K562 (cell line): ENCODE measurements around the gene FLT1. TPM values are rescaled to one million over a fixed set of nuclear protein-coding genes. Genes with fewer than 3 reads are reported as not detected.

Source experiments
- ATAC-seq: fragments of 200-7000 bp; cut with Tn5 transposase; 3 replicates; pipeline ENCODE4 v1.9.1; 2020; ENCODE audit warnings: moderate library complexity
- BruUV-seq: library from RNA; stranded (reverse); fragments of 400-500 nt; replicated peaks from 2 replicates; lab custom pipeline; 2021; lab: Mats Ljungman, UMichigan
- CTCF ChIA-PET: fragments of 300-600 bp; formaldehyde crosslinking; extraction: SDS; loops from one replicate; lab custom pipeline; 2021; ENCODE audit warnings: low intra/inter-chr PET ratio; lab: Yijun Ruan, JAX
- POLR2A ChIA-PET: fragments of 300-600, 350-650 bp; sonication (Branson Sonifier 250); formaldehyde crosslinking; extraction: SDS; loops from one replicate; lab custom pipeline; 2021; ENCODE audit warnings: antibody characterized with exemption, inconsistent platforms; lab: Yijun Ruan, JAX
- DNase-seq, 4 experiments: peaks; one replicate each; pipeline versions ENCODE4 v3.0.0 to v3.0.0-alpha.2; 2011 to 2018; ENCODE audit warnings: low spot score in 3 of 4, mixed read lengths in 3 of 4; ENCODE audit errors: extremely low read depth in 1 of 4
- FAIRE-seq: peaks from 2 replicates; lab custom pipeline; 2011; peaks lifted over from hg19 to GRCh38; lab: Jason Lieb, UNC
- H2AFZ ChIP-seq: 2 replicates; pipeline ENCODE4 v1.6.0; 2011; ENCODE audit warnings: low read depth, low read length, control low read depth, inconsistent platforms
- H3K27ac ChIP-seq: fragments of 200-600 bp; 3 replicates; pipeline ENCODE4 v1.8.0; 2011; ENCODE audit warnings: low read depth, mild to moderate bottlenecking, control low read depth, inconsistent platforms, low read length, moderate library complexity, mixed read lengths; ENCODE audit errors: extremely low read depth
- H3K27me3 ChIP-seq, 2 experiments: fragments of 300-600 bp in 1 of 2; 2 replicates in 1 of 2; 3 replicates in 1 of 2; pipeline versions ENCODE4 v1.6.0 to v1.8.0; 2011; ENCODE audit warnings: inconsistent platforms in 2 of 2, low read length in 2 of 2, mild to moderate bottlenecking in 1 of 2, mixed read lengths in 1 of 2, moderate library complexity in 1 of 2; ENCODE audit not compliant: control insufficient read depth in 2 of 2, insufficient read depth in 2 of 2
- H3K36me3 ChIP-seq: fragments of 300-600 bp; 3 replicates; pipeline ENCODE4 v1.8.0; 2011; ENCODE audit warnings: mild to moderate bottlenecking, low read length, inconsistent platforms; ENCODE audit not compliant: control insufficient read depth, insufficient read depth
- H3K4me1 ChIP-seq, 2 experiments: fragments of 200-600 bp in 1 of 2; replicated peaks in 1 of 2; 2 replicates in 1 of 2; 3 replicates in 1 of 2; pipeline versions ENCODE4 v1.5.1 to v1.8.0; 2011; ENCODE audit warnings: inconsistent platforms in 2 of 2, low read length in 2 of 2, mild to moderate bottlenecking in 1 of 2, mixed read lengths in 1 of 2, moderate library complexity in 1 of 2; ENCODE audit not compliant: control insufficient read depth in 2 of 2, insufficient read depth in 2 of 2
- H3K4me2 ChIP-seq: 2 replicates; pipeline ENCODE4 v1.6.1; 2011; ENCODE audit warnings: low read length, control low read depth, inconsistent platforms, mixed read lengths; ENCODE audit not compliant: insufficient read depth
- H3K4me3 ChIP-seq: fragments of 200-600 bp; sonication (generic), shearing (Covaris generic); 2 replicates; pipeline ENCODE4 v1.5.1; 2016; ENCODE audit warnings: control low read depth, inconsistent platforms
- H3K79me2 ChIP-seq: fragments of 200-600 bp; 3 replicates; pipeline ENCODE4 v1.8.0; 2011; ENCODE audit warnings: low read length, inconsistent platforms; ENCODE audit not compliant: control insufficient read depth, insufficient read depth
- H3K9ac ChIP-seq, 2 experiments: 2 replicates each; pipeline versions ENCODE4 v1.6.0 to v1.6.1; 2011; ENCODE audit warnings: low read depth in 2 of 2, low read length in 2 of 2, control low read depth in 1 of 2, inconsistent platforms in 1 of 2, mild to moderate bottlenecking in 1 of 2, mixed read lengths in 1 of 2; ENCODE audit not compliant: insufficient read depth in 1 of 2
- H3K9me1 ChIP-seq: one replicate; pipeline ENCODE4 v1.6.0; 2011; ENCODE audit warnings: inconsistent platforms, mild to moderate bottlenecking, low read length, moderate library complexity; ENCODE audit not compliant: control insufficient read depth, insufficient read depth
- H3K9me3 ChIP-seq: replicated peaks from 2 replicates; pipeline ENCODE4 v1.5.1; 2011; ENCODE audit warnings: low read depth, low read length, inconsistent platforms; ENCODE audit not compliant: control insufficient read depth, insufficient read depth
- H4K20me1 ChIP-seq: replicated peaks from 2 replicates; pipeline ENCODE4 v1.6.1; 2011; ENCODE audit warnings: low read length, inconsistent platforms, mixed read lengths; ENCODE audit not compliant: control insufficient read depth, insufficient read depth
- ATF7 ChIP-seq: fragments of 450-650 bp; IDR thresholded peaks from 2 replicates; pipeline ENCODE4 v1.7.1; 2014; ENCODE audit warnings: mild to moderate bottlenecking, moderate library complexity
- EZH2 ChIP-seq: IDR thresholded peaks from 2 replicates; pipeline ENCODE4 v1.6.1; 2012; ENCODE audit warnings: low read depth, mild to moderate bottlenecking, inconsistent platforms, low read length, borderline replicate concordance
- GTF2B ChIP-seq: IDR thresholded peaks from 2 replicates; pipeline ENCODE4 v1.6.1; 2011; ENCODE audit not compliant: insufficient read length; ENCODE audit errors: extremely low read depth
- HNRNPLL ChIP-seq: fragments of 200-400 bp; formaldehyde crosslinking; IDR thresholded peaks from 2 replicates; pipeline ENCODE4 v1.6.1; 2017; ENCODE audit warnings: low read length, low read depth, mild to moderate bottlenecking; ENCODE audit not compliant: poor library complexity, severe bottlenecking
- KLF13 ChIP-seq: fragments of 450-650 bp; IDR thresholded peaks from 2 replicates; pipeline ENCODE4 v1.6.1; 2016; ENCODE audit warnings: missing genetic modification characterization, low read depth, mild to moderate bottlenecking, missing compliant biosample characterization, moderate library complexity, borderline replicate concordance
- MYC ChIP-seq, 2 experiments: fragments of 250-450 bp in 1 of 2; sonication (Bioruptor Pico) in 1 of 2; IDR thresholded peaks; 2 replicates each; pipeline versions ENCODE4 v1.5.1 to v1.6.1; 2012 to 2021; ENCODE audit warnings: low read depth in 2 of 2, borderline replicate concordance in 1 of 2, improper control_type of control experiment in 1 of 2, low read length in 1 of 2, mild to moderate bottlenecking in 1 of 2, moderate library complexity in 1 of 2
- NFE2 ChIP-seq: IDR thresholded peaks from 2 replicates; pipeline ENCODE4 v1.6.1; 2014; ENCODE audit warnings: antibody characterized with exemption, low read depth
- RCOR1 ChIP-seq, 2 experiments: IDR thresholded peaks; 2 replicates each; pipeline ENCODE4 v1.6.1; 2012; ENCODE audit warnings: low read depth in 2 of 2, low read length in 2 of 2, borderline replicate concordance in 1 of 2, improper control_type of control experiment in 1 of 2
- ZFP91 ChIP-seq: sonication (generic); formaldehyde crosslinking; IDR thresholded peaks from 2 replicates; pipeline ENCODE4 v1.8.0; 2022; ENCODE audit warnings: mild to moderate bottlenecking, missing genetic modification reagents
- ZNF551 ChIP-seq: fragments of 250-450 bp; sonication (Bioruptor Pico); IDR thresholded peaks from 2 replicates; pipeline ENCODE4 v1.5.0; 2021; ENCODE audit warnings: mild to moderate bottlenecking, moderate library complexity
- ZNF583 ChIP-seq: fragments of 250-450 bp; sonication (Bioruptor Pico); IDR thresholded peaks from 2 replicates; pipeline ENCODE4 v1.4.0; 2020
- WGBS: fragments of 100-300 bp; shearing (Covaris generic); methylation state at CpG from one replicate; pipeline ENCODE4 v1.1.6; 2016; ENCODE audit warnings: low coverage, mixed read lengths; ENCODE audit not compliant: insufficient coverage; ENCODE audit errors: missing lambda C conversion rate; 5-methylcytosine and 5-hydroxymethylcytosine counted together
- in situ Hi-C: fragments of 300-500 bp; cut with MboI; formaldehyde crosslinking; loops from 4 replicates; pipeline ENCODE4 v1.15.0; 2018; ENCODE audit warnings: inconsistent platforms, mixed read lengths
- intact Hi-C: fragments of 100-400 bp; cut with micrococcal nuclease; formaldehyde crosslinking; loops from 2 replicates; pipeline ENCODE4 v1.14.2; 2022
- polyA plus RNA-seq, 8 experiments: library from polyadenylated mRNA; depleted of rRNA in 4 of 8; stranded (reverse) in 5 of 8; unstranded in 3 of 8; fragments of >200 nt; fragmentation: Nextera tagmentation in 2 of 8; fragmentation: Illumina TruSeq in 1 of 8; extraction: Ambion mirVana in 2 of 8; extraction: Trizol in 1 of 8; gene quantifications; 2 replicates each; pipeline versions ENCODE4 v1.2.1 to v1.2.3, GENCODE V29; 2011 to 2014; ENCODE audit warnings: inconsistent platforms in 1 of 8, missing spikeins in 1 of 8
- total RNA-seq, 7 experiments: library from RNA; depleted of rRNA in 6 of 7; stranded (reverse); fragments of >200 nt in 6 of 7; fragmentation: Illumina TruSeq in 2 of 7; extraction: Trizol in 2 of 7; gene quantifications; 2 replicates each; pipeline versions ENCODE4 v1.2.1 to v1.2.3, GENCODE V29; 2011 to 2021; ENCODE audit warnings: low replicate concordance in 1 of 7

The FLT1 gene
- total and polyA plus RNA-seq, 9 of the 15 experiments (the other 6 are each of a cell fraction or from before 2014, with no cell fraction given): 0.01 to 2.0 (median 0.22) TPM

GRCh38 chr13:28429096-28429495 is 65.8 kb downstream of the FLT1 start:
- H3K4me3 ChIP-seq: no peak overlapping the region
- no peak overlapping the region for H3K27ac ChIP-seq
- H3K79me2 ChIP-seq: no peaks in the 10 kb centered on the region
- no peaks in the 10 kb centered on the region for H3K36me3 ChIP-seq
- TF ChIP-seq MYC (IDR thresholded peaks at IDR 0.05; ENCODE audit: low read depth, low read length): no peak
- no peak for TF ChIP-seq MYC (CRISPR knock-in tag; IDR thresholded peaks at IDR 0.05; ENCODE audit: borderline replicate concordance, low read depth)
- TF ChIP-seq ZNF583 (CRISPR knock-in tag): no peak
- TF ChIP-seq NFE2: no peak
- no peak for TF ChIP-seq ZFP91 (CRISPR knock-in tag)
- TF ChIP-seq GTF2B: no peak
- no peak for TF ChIP-seq RCOR1 (IDR thresholded peaks at IDR 0.05; ENCODE audit: borderline replicate concordance in 1 of 2, low read depth in 2 of 2, low read length in 2 of 2)
- no peak for TF ChIP-seq HNRNPLL
- no peak for TF ChIP-seq ATF7
- no peak for TF ChIP-seq ZNF551 (CRISPR knock-in tag)
- TF ChIP-seq EZH2: no peak
- TF ChIP-seq KLF13 (tag): no peak
- TF ChIP-seq, all 486 proteins: peak for 0
- no peak overlapping the region for H2AFZ ChIP-seq
- ChIA-PET POLR2A (no interaction called here), CTCF (no interaction called here)
- H3K4me2 ChIP-seq: no peak overlapping the region
- WGBS: 0% methylated on average over 2 of the region's 2 CpGs
- H3K9me1 ChIP-seq: no peaks in the 10 kb centered on the region
- H3K9ac ChIP-seq: no peak overlapping the region
- DNase-seq: no peak
- ATAC-seq: no peak
- BruUV-seq: no TSS peak
- in situ Hi-C loops (no loop called here), intact Hi-C loops (no loop called here)
- H3K4me1 ChIP-seq: no peaks in the 10 kb centered on the region
- FAIRE-seq: no peak
- H3K27me3 ChIP-seq: no peaks in the 10 kb centered on the region
- H4K20me1 ChIP-seq: no peaks in the 10 kb centered on the region
- H3K9me3 ChIP-seq: no peaks in the 10 kb centered on the region
